CD14-positive monocyte (primary cell): ENCODE data around the gene NOTCH1. TPM values are rescaled to one million over a fixed set of nuclear protein-coding genes. Genes with fewer than 3 reads are reported as not detected.
A peak's percentile ranks its signal among the peaks of the same experiment; 100 is the strongest.

Source experiments
- DNase-seq, 3 donors: peaks; one replicate each; pipeline ENCODE4 v3.0.0-alpha.2; 2011 to 2022
- H2AFZ ChIP-seq: 2 replicates; pipeline ENCODE4 v1.6.0; 2012; ENCODE audit warnings: mild to moderate bottlenecking, low read depth, low read length, inconsistent platforms; ENCODE audit not compliant: insufficient read depth, poor library complexity, severe bottlenecking
- H3K27ac ChIP-seq, 2 donors: 1 replicate in 1 of 2; 2 replicates in 1 of 2; pipeline ENCODE4 v1.5.1; 2012 to 2013; ENCODE audit warnings: low read length in 2 of 2, control low read depth in 1 of 2, inconsistent platforms in 1 of 2, low read depth in 1 of 2, mild to moderate bottlenecking in 1 of 2
- H3K27me3 ChIP-seq, 2 donors: one replicate each; pipeline versions ENCODE4 v1.6.0 to v1.6.1; 2011 to 2013; ENCODE audit warnings: low read length in 2 of 2; ENCODE audit not compliant: control insufficient read depth in 2 of 2, insufficient read depth in 2 of 2
- H3K36me3 ChIP-seq, 2 donors: replicated peaks in 1 of 2; 1 replicate in 1 of 2; 2 replicates in 1 of 2; pipeline versions ENCODE4 v1.5.1 to v1.6.1; 2012 to 2013; ENCODE audit warnings: low read length in 2 of 2, control low read depth in 1 of 2, inconsistent platforms in 1 of 2, mild to moderate bottlenecking in 1 of 2; ENCODE audit not compliant: insufficient read depth in 2 of 2, control insufficient read depth in 1 of 2
- H3K4me1 ChIP-seq, 2 donors: 1 replicate in 1 of 2; 2 replicates in 1 of 2; pipeline versions ENCODE4 v1.5.1 to v1.6.1; 2012 to 2013; ENCODE audit warnings: low read length in 2 of 2, control low read depth in 1 of 2, inconsistent platforms in 1 of 2, mild to moderate bottlenecking in 1 of 2, moderate library complexity in 1 of 2; ENCODE audit not compliant: insufficient read depth in 2 of 2, control insufficient read depth in 1 of 2
- H3K4me2 ChIP-seq: replicated peaks from 2 replicates; pipeline ENCODE3; 2012; ENCODE audit warnings: low read length, moderate library complexity, mild to moderate bottlenecking; ENCODE audit not compliant: poor library complexity, severe bottlenecking; ENCODE audit errors: extremely low read depth
- H3K4me3 ChIP-seq, 3 experiments: fragments of 200-600 bp in 1 of 3; sonication (generic) in 1 of 3; replicated peaks in 1 of 3; 1 replicate in 2 of 3; 2 replicates in 1 of 3; pipeline ENCODE4 v1.5.1; 2011 to 2013; ENCODE audit warnings: low read length in 3 of 3, mild to moderate bottlenecking in 3 of 3, control low read depth in 2 of 3, low read depth in 2 of 3, inconsistent platforms in 1 of 3, moderate library complexity in 1 of 3
- H3K79me2 ChIP-seq: 2 replicates; pipeline ENCODE4 v1.6.0; 2012; ENCODE audit warnings: mild to moderate bottlenecking, control low read depth, inconsistent platforms, low read length, moderate library complexity; ENCODE audit not compliant: insufficient read depth
- H3K9ac ChIP-seq: 2 replicates; pipeline ENCODE4 v1.6.0; 2017; ENCODE audit warnings: low read length, mild to moderate bottlenecking; ENCODE audit not compliant: insufficient read depth, poor library complexity, severe bottlenecking
- H3K9me3 ChIP-seq, 2 donors: replicated peaks in 1 of 2; 1 replicate in 1 of 2; 2 replicates in 1 of 2; pipeline versions ENCODE4 v1.5.1 to v1.6.1; 2012 to 2013; ENCODE audit warnings: low read length in 2 of 2, control low read depth in 1 of 2; ENCODE audit not compliant: control insufficient read depth in 1 of 2, insufficient read depth in 1 of 2
- H4K20me1 ChIP-seq: 2 replicates; pipeline ENCODE4 v1.6.0; 2012; ENCODE audit warnings: mild to moderate bottlenecking, low read length, control low read depth, moderate library complexity; ENCODE audit not compliant: insufficient read depth
- H3K27ac Mint-ChIP-seq, 7 donors: one replicate each; pipeline ENCODE4 v1.8.0; 2020; ENCODE audit warnings: mild to moderate bottlenecking in 7 of 7, mixed read lengths in 7 of 7, moderate library complexity in 6 of 7, inconsistent platforms in 2 of 7
- H3K27me3 Mint-ChIP-seq, 3 donors: one replicate each; pipeline ENCODE4 v1.8.0; 2021 to 2022; ENCODE audit warnings: low read depth in 3 of 3, mild to moderate bottlenecking in 3 of 3, mixed read lengths in 3 of 3, moderate library complexity in 3 of 3, inconsistent platforms in 1 of 3
- H3K36me3 Mint-ChIP-seq, 2 donors: one replicate each; pipeline ENCODE4 v1.8.0; 2020; ENCODE audit warnings: mixed read lengths in 2 of 2, inconsistent platforms in 1 of 2, mild to moderate bottlenecking in 1 of 2
- H3K4me1 Mint-ChIP-seq: one replicate; pipeline ENCODE4 v1.8.0; 2020; ENCODE audit warnings: mild to moderate bottlenecking, mixed read lengths
- H3K4me3 Mint-ChIP-seq, 2 donors: one replicate each; pipeline ENCODE4 v1.8.0; 2020; ENCODE audit warnings: mild to moderate bottlenecking in 2 of 2, mixed read lengths in 2 of 2, moderate library complexity in 1 of 2
- H3K9me3 Mint-ChIP-seq, 7 donors: one replicate each; pipeline ENCODE4 v1.8.0; 2020 to 2022; ENCODE audit warnings: mixed read lengths in 7 of 7, mild to moderate bottlenecking in 6 of 7, moderate library complexity in 6 of 7, inconsistent platforms in 2 of 7
- WGBS: methylation state at CpG from one replicate; pipeline ENCODE4 v1.1.5; 2013; ENCODE audit warnings: missing lambda C conversion rate; ENCODE audit not compliant: insufficient coverage; 5-methylcytosine and 5-hydroxymethylcytosine counted together
- intact Hi-C, 2 donors: fragments of 100-400 bp; cut with micrococcal nuclease; formaldehyde crosslinking; loops; one replicate each; pipeline versions ENCODE4 v1.15.0 to v1.15.1; 2023
- polyA plus RNA-seq, 3 donors: library from polyadenylated mRNA; depleted of rRNA in 1 of 3; unstranded in 2 of 3; stranded (reverse) in 1 of 3; fragments of 300-500 nt in 2 of 3; fragments of >200 nt in 1 of 3; fragmentation: Illumina TruSeq in 2 of 3; gene quantifications; 1 replicate in 2 of 3; 2 replicates in 1 of 3; pipeline ENCODE4 v1.2.3, GENCODE V29; 2012 to 2021
- TF ChIP-seq, protein P1 (sequence below): fragments of 200-600 bp; IDR thresholded peaks from one replicate; pipeline ENCODE4 v1.8.0; 2022; ENCODE audit warnings: antibody characterized with exemption, mild to moderate bottlenecking

The NOTCH1 gene
- polyA plus RNA-seq, 3 donors, result 1.4 to 33.0 (median 2.2) TPM

DNA sequence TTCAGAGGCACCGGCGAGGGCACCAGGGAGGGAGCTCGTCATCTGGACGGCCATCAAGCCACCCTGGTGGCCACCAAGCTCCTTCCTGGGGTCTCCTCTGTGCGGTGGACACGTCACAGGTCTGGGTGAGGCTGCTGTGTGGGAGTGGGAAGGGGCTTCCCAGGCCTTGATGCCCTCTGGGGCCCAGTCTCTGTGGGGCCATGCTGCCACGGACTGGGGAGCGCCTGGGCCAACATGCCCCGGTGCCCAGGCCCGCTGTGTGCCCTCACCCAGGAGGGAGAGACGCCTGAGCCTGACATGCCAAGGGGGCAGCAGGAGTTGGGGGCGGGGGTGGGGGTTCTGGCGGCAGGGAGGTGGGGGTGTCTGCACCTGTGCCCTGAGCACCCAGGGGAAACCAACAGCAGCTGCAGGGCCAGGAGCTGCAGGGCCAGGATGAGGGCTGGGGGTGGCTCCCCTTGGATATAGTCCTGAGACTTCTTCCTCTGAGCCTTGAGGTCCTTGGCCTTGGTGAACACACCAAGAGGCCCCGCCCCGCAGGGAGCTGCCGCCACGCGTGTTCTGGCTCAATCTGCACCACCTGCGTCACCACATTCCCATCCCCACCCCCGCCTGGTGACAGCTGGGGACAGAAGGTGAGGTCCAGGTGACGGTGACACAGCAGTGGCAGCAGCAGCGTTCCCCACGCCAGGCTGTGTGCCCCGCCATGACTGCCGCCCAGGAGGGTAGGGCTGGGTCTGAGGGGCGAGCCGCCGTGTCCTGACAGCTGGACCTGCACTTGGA, 47.7 kb downstream of the NOTCH1 start:
- no peaks in the 10 kb centered on the region for H3K9me3 Mint-ChIP-seq
- no peak for DNase-seq
- no peaks in the 10 kb centered on the region for H3K9me3 ChIP-seq
- H3K4me3 ChIP-seq, result no peak overlapping the region
- H4K20me1 ChIP-seq, result peaks cover 98% of the 10 kb centered on the region
- no peak overlapping the region for H3K4me3 Mint-ChIP-seq
- peaks cover 55 to 79% of the 10 kb centered on the region in 2 donors for H3K36me3 Mint-ChIP-seq
- H3K4me1 Mint-ChIP-seq, result no peaks in the 10 kb centered on the region
- TF ChIP-seq, protein P1, sequence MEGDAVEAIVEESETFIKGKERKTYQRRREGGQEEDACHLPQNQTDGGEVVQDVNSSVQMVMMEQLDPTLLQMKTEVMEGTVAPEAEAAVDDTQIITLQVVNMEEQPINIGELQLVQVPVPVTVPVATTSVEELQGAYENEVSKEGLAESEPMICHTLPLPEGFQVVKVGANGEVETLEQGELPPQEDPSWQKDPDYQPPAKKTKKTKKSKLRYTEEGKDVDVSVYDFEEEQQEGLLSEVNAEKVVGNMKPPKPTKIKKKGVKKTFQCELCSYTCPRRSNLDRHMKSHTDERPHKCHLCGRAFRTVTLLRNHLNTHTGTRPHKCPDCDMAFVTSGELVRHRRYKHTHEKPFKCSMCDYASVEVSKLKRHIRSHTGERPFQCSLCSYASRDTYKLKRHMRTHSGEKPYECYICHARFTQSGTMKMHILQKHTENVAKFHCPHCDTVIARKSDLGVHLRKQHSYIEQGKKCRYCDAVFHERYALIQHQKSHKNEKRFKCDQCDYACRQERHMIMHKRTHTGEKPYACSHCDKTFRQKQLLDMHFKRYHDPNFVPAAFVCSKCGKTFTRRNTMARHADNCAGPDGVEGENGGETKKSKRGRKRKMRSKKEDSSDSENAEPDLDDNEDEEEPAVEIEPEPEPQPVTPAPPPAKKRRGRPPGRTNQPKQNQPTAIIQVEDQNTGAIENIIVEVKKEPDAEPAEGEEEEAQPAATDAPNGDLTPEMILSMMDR, result no peak
- intact Hi-C loops, result no loop called here
- H2AFZ ChIP-seq, result no peak overlapping the region
- H3K4me1 ChIP-seq, result no peaks in the 10 kb centered on the region
- H3K36me3 ChIP-seq, result peaks cover 82 to 87% of the 10 kb centered on the region in 2 donors
- H3K27me3 Mint-ChIP-seq, result peaks cover 0 to 2% (median 0%) of the 10 kb centered on the region in 3 donors
- no peak overlapping the region for H3K4me2 ChIP-seq
- no peak overlapping the region for H3K9ac ChIP-seq
- no peaks in the 10 kb centered on the region for H3K79me2 ChIP-seq
- H3K27me3 ChIP-seq, result no peaks in the 10 kb centered on the region
- no peak overlapping the region for H3K27ac ChIP-seq
- H3K27ac Mint-ChIP-seq, result peak overlapping the region in 2 of 7 donors; percentile 51 to 63
- WGBS, result 94% methylated on average over 11 of the region's 28 CpGs

DNA sequence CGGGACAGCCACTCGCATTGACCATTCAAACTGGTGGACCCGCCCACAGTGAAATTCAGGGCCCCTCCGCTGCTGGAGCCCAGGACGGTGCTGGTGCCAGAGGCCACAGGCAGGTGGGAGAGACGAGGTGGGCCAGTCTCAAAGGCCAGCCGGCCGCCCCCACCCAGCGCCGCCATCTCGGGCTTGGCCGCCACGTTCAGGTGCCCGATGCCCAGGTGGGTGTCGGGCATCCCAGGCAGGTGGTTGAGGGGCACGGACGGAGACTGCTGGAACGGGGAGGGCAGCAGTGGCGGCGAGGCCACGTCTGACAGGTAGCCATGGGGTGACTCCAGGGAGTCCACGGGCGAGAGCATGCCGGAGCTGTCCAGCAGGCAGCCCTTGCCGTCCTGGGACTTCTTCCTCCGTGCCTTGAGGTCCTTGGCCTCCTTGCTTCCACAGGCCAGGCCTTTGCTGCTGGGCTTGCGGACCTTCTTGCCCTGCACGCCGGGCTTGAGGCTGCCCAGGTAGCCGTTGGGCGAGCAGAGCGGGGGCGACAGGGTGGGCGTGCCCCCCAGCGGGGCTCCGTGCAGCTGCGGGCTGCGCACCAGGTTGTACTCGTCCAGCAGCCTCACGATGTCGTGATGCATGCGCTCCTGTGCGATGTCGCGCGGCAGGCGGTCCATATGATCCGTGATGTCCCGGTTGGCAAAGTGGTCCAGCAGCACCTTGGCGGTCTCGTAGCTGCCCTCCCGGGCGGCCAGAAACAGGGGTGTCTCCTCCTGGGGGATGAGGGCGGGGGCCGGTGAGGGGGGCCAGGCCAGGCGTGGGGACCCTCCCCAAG, 48.8 kb downstream of the NOTCH1 start:
- peaks cover 47 to 69% of the 10 kb centered on the region in 2 donors for H3K36me3 Mint-ChIP-seq
- Histone ChIP-seq H3K36me3 (peaks cover 73 to 76% of the 10 kb centered on the region in 2 donors), H4K20me1 (peaks cover 94% of the 10 kb centered on the region), H3K27ac (no peak overlapping the region), H2AFZ (no peak overlapping the region), H3K27me3 (no peaks in the 10 kb centered on the region), H3K9ac (no peak overlapping the region), H3K4me2 (no peak overlapping the region), H3K4me3 (no peak overlapping the region), H3K79me2 (no peaks in the 10 kb centered on the region), H3K9me3 (peaks cover 0 to 2% of the 10 kb centered on the region in 2 donors), H3K4me1 (no peaks in the 10 kb centered on the region)
- TF ChIP-seq, protein P1, result no peak
- no peak overlapping the region for H3K27ac Mint-ChIP-seq
- H3K9me3 Mint-ChIP-seq, result peaks cover 0 to 5% (median 0%) of the 10 kb centered on the region in 7 donors
- WGBS, result 96% methylated on average over 54 of the region's 56 CpGs
- intact Hi-C loops, result no loop called here
- H3K27me3 Mint-ChIP-seq, result peaks cover 0 to 2% (median 0%) of the 10 kb centered on the region in 3 donors
- no peak overlapping the region for H3K4me3 Mint-ChIP-seq
- H3K4me1 Mint-ChIP-seq, result no peaks in the 10 kb centered on the region
- DNase-seq, result no peak
